H1 (cell line): ENCODE measurements around the gene PPAN. TPM values are rescaled to one million over a fixed set of nuclear protein-coding genes. Genes with fewer than 3 reads are reported as not detected.

Experiments used
- ATF3 ChIP-seq: IDR thresholded peaks from 2 replicates; pipeline ENCODE4 v1.6.1; 2011; ENCODE audit warnings: low read depth, mild to moderate bottlenecking, low read length; ENCODE audit not compliant: insufficient read depth
- JUN ChIP-seq: IDR thresholded peaks from 2 replicates; pipeline ENCODE4 v1.6.1; 2011; ENCODE audit warnings: low read depth, mild to moderate bottlenecking, improper control_type of control experiment, low read length
- POLR2AphosphoS5 ChIP-seq: IDR thresholded peaks from 2 replicates; pipeline ENCODE4 v1.6.1; 2011; ENCODE audit warnings: low read depth, low read length
- polyA plus RNA-seq, 7 experiments: library from polyadenylated mRNA; depleted of rRNA in 3 of 7; stranded (reverse) in 5 of 7; unstranded in 2 of 7; fragments of >200 nt in 5 of 7; fragments of 200-250 nt in 2 of 7; gene quantifications; 1 replicate in 5 of 7; 2 replicates in 1 of 7; 4 replicates in 1 of 7; pipeline versions ENCODE4 v1.2.1 to v1.2.3, GENCODE V29; 2011 to 2013; ENCODE audit warnings: missing spikeins in 2 of 7, mixed read lengths in 2 of 7
- total RNA-seq: library from RNA; stranded (reverse); fragmentation: NEBNext Ultra II Directional; extraction: Animal tissue kit (Norgen Biotek cat#: 25700); gene quantifications from 2 replicates; pipeline ENCODE4 v1.2.1, GENCODE V29; 2021

The PPAN gene
- total and polyA plus RNA-seq, 2 of the 8 experiments (the other 6 are each of a cell fraction or from before 2014, with no cell fraction given): 48.8 to 74.4 TPM

DNA sequence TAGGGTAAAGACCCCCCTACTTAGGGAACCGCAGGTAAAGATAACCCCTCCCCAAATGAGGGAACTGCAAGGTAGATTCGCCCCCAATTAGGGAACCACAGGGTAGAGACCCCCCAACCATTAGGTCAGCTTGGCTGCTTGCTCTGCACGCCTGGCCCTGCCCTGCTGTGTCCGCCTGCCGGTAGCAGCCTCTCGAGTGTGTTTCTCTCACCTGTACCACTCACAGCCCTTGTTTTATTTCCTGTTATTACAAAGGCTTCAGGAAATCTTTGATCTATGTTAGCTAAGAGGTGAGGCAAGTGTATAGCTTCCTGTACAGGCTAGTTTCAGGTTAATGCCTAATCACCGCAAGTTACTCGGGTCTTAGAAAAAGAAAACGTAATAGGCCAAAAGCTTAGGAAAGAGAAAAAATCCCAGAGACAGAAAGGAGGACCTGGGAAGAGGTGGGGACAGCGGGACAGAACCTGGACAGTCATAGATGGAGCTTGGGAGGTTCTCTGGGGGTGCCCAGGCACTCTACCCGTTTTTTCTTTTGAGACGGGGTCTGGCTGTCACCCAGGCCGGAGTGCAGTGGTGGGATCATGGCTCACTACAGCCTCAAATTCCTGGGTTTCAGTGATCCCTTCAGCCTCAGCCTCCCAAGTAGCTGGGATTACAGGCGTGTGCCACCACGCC is 36.7 kb downstream of the PPAN start (continued):
- TF ChIP-seq JUN (no peak), ATF3 (no peak), POLR2AphosphoS5 (no peak)
- TF ChIP-seq, all 59 proteins: peak for 0
